ENCODE results near the gene CLN6.
"Not testable (repeated sequence)": the region's sequence is repeated elsewhere in the genome, so short reads cannot be mapped to it uniquely, and the experiment has no call there.

Gene CLN6

GRCh38 chr15:68206711-68207151 is 22.8 kb downstream of the CLN6 start:
- DNase-seq = no peak

- no peak for DNase-seq
These were observed 23.5 kb downstream of the CLN6 start for GRCh38 chr15:68205954-68206539.

- DNase-seq = no peak
These were observed 24.0 kb downstream of the CLN6 start for GRCh38 chr15:68205558-68205944.

DNA sequence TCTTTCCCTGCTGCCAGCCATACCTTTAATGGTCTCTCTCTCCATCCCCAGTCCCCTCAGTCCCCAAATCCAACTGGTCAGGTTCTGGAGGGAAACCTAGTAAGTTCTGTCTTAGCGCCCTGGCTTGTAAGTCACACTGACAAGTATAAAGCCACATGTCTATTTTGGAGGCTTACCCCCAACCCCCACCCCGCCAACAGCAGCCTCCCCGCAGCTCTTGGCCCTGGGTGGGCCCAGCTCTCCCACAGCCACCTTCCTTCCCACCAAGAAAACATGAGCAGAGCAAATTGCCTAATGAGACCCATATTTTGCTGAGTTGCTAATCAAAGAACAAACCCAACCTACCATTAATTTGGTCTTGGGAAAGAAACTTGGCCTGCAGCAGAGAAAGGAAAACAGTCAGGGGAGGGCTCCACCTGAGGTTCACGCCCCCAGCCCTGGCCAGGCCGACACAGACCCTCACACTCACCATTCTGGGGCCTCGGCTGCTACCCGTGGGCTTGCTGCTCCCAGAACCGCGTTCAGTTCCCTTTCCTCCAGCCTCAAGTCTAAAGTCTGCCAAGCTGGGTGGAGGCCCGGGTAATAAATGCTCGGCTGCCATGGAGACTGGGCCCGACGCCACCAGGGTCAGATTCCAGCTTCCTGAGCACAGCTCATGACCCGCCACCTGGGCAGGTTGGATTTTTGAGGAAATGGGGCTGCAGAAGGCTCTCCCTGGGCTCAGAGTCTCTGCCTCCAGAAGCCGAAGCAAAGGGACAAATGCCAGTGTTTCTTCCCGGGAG is 24.6 kb downstream of the CLN6 start, which contains the start of gene CALML4:
Gene CALML4 (minus strand): TSS at position 557 of the 782 bp plus-strand sequence. CDS start 85 bp downstream, at position 472.
- DNase-seq = peak; percentile 33

GRCh38 chr15:68204361-68204760 is 25.2 kb downstream of the CLN6 start:
- no peak for DNase-seq

- no peak for DNase-seq
These were observed 25.6 kb downstream of the CLN6 start for GRCh38 chr15:68203956-68204355.

- no peak for DNase-seq
These were observed 26.0 kb downstream of the CLN6 start for GRCh38 chr15:68203486-68203885.

DNA sequence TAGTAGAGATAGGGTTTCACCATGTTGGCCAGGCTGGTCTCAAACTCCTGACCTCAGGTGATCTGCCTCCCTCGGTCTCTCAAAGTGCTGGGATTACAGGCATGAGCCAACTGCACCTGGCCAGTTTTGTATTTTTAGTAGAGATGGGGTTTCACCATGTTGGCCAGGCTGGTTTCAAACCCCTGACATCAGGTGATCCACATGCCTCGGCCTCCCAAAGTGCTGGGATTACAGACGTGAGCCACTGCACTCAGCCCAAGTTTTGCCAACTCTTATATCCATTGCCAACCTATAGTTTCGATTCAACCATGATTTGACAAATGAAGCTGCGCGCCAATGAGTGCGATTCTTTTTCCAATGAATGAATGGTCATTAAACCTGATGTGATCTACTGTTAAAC is 26.5 kb downstream of the CLN6 start:
- DNase-seq = not testable (repeated sequence)

DNA sequence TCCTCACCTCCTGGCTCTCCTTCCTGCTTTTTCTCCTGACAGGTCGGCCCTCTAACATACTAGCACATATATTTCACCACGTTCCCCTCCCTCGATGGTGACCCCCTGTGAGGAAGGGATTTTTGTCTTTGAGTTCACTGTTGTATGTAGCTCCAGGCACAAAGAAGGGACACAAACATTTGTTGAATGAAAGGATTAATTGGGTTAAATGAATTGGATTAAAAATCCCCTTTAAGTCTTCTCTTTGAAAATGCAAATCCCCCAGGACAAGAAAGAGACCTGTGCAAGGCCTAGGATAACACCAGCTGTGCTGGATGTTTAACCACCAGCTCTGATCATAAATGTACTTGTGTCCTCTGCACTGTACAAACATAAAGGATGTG is 27.7 kb downstream of the CLN6 start:
- no peak for DNase-seq

DNA sequence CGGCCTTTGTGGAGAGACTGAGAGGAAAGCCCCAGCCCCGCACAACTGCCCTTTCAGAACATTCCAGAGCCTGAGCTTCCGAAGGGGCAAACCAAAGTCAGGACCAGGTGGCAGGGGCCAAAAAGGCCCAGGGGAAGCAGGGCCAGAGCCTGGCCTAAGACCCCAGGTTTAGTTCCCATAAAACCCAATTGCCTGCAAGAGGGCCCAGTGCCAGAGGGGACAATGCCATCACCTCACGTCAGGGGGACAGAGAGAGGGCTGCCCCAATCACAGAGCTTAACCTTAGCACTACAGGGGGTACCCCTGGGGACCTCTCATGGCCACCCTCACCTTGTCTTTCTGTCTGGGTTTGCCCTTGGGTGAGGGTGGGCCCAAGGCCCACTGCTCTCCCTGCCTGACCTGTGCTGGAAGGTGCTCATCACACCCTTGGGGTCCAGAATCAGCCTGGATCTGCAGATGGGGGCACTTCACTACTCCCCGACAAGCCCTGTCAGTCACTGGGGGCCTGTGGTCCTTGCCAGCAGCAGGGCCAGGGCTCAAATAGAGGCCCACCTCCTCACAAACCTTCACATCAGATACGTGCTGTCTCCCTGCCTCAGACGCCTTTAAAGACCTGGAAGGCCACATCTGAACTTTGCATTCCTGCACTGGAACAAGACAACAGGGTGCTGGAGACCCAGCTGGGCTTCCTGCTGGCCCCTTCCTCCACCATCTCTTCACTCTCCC is 28.2 kb downstream of the CLN6 start:
- no peak for DNase-seq

DNA sequence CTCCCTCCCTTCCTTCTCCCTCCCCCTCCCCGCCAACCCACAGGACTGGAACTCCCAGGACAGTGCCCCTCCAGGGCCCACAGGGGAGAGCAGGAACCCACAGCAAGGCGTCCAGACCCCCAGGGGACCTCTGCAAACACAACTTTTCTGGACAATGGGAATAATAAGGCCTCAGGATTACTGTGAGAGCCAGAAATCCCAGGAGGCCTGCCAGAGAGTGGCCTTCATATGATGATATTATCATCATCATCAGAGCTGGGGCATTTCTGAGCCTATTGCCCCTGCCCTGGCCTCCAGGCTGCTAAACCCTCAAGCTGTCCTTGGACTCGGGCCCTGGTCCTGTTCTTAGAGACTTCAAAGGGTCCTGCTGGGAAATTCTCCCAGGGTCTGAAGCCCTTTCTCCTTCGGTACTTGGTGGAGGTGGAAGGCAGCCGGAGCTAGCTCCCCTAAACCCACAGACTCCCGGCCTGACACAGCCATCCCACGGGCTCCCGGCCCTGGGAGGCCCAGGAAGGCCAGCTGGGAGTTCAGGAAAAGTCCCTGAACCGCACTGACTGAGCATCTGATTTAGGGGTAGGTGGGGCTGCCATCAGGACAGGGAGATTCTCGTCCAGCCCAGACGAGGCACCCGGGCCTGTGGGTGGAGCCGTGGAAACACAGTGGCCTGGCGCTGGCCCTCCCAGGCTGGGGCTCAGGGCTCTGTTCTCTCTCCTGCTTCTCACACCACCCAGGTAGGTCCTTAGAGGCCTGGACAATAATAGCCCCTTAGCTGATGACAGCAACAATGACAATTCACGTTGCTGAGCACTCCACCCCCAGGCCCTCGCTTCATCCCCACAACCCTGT is 29.3 kb downstream of the CLN6 start:
- no peak for DNase-seq

DNA sequence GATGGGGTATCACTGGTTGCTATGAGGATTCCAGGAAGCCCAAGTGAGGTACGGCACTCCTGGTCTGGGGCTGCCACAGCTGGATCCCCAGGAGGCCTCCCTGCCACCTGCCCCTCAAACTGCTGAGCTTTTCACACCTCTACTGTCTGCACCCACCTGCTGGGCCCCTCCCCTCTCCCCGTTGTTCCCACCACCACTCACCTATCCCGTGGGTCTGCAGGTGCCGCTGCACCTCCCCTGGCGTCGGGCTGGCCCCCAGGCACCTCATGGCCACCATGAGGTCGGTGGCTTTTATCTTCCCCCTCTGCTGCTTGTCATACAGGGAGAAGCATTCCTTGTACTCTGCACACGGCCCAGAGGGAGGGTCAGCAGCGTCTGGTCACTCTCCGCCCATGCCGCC is 30.2 kb downstream of the CLN6 start:
- no peak for DNase-seq

GRCh38 chr15:68197661-68198437 is 31.7 kb downstream of the CLN6 start:
- DNase-seq = no peak

DNA sequence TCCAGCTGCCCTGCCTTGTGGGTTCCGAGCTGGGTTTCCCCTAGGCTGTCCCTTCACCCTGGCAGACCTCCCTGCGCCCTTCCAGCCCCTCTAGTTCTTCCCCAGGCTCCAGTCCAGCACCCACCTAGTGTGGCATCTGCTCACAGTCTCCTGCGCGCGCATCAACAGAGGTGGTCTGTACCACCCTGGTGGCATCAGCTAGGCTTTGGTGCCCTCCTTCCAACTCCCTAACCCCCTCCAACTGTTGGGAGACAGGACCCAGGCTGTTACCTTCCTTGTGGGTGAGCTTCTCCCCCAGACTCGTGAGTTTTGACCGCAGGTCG is 32.4 kb downstream of the CLN6 start:
- DNase-seq = no peak

DNA sequence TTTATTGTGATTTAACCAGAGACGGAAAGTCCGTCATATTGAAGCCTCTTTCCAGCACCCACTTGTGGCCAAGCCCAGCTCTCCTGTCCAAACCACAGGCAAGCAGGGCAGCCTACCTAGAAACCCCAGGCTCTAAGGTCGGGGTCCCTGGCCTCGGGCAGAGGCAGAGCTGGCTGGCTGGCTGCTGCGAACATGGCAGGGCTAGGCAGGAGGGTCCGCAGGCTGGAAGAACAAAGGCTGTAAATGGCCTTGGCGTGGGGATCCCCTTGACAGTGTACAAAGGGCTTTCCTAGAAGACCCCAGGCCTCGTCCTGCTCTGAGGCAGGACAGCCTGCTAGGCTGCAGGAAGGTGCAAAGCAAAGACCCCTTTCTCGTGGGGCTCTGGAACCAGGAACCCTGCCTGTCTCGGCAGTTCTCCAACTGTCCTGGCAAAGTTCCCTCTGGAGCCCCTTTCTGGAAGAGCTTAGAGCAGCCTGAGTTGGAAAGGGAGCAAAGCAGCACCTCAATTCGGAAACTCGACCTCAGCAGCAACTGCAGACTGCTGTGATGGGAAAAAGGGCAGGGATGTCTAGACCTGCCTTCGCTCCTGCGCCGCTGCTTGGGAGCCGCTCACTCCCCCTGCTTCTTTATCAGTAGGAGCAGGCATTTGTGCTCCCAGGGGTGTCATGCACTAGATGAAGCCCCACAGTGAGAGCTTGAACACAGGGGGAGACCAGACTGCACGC is 32.9 kb downstream of the CLN6 start:
- no peak for DNase-seq

DNA sequence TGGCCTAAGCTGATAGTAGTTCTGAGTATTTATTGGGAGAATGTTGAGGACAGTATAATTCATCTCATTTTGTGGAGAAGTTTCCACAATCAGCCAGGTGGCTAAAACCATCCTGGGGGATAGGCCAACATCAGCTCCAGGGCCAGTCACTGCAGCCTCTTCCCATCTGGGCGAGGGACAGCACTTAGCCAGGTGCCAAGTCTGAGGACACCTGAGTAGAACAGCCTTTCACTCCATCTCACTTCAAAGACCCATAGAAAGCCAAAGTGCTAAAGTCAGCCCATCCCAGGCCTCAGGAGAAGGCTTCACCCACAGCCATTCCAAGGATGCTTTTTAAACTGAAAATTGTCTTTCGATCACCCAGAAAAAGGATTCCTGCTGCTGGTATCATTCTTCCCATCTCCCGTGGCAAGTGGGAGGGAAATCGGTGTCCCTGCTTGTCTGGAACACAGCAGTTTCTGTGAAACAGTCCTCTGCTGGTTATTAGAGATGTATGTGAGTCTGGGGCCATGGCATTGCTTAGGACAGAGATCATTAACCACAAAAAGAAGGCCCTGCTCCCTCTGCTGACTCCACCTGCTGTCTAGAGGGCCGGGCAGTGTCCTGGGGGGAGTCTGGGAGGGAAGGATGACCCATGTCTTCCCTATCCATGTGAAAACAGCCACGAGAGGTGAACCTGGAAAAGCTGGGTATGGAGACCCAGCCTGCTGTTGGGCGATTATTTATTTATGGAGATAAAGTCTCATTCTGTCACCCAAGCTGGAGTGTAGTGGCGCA is 34.0 kb downstream of the CLN6 start:
- no peak for DNase-seq

DNA sequence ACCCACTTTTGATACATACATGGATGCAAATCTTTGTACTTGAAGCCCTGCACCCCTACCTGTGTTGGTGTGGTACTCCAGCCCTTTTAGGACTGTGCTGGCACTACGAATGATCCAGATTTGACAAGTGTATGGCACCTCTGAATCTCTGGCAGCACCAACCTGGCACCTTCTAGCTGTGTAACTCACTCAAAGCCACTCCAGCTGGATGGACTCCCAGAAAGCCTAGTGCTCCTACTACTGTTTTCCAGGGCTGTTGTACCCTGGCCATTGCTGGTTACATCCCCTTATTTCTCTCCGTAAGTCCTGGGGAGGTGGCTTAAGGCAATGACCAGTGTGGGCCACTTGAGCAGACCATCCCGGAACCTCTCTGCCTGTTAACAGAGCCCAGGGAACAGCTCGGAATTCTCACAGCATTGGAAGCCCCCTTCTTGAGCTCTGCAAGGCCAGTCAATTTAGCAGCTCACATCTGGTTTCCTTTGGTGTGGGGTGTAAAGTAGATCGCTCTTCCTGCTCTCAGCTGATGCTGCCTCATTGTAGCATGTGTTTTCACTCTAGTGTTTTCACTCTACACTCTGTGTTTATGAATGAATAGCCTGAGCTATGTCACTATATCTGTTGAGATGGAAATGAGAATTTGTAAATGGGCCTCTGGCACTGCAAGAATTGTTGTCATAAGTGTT is 36.6 kb downstream of the CLN6 start:
- no peak for DNase-seq

DNA sequence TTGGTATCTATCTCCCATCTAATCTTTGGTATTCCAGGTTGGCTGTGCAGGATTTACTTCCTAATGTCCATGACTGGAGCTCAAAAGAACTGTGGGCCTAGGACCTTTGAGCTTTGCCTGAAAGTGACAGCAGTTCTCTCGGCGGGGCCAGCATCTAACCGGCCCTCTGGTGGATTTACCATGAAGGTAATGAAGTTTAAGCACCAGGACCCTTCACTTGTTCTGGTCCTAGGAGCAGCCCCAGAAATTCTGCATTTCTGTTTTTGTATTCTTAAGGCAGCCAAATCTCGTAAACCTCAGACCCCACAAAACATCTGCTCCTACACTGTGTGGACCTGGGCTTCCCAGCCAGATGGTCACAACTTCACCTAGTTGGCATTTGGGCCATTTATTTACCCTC is 37.4 kb downstream of the CLN6 start:
- DNase-seq = no peak

DNA sequence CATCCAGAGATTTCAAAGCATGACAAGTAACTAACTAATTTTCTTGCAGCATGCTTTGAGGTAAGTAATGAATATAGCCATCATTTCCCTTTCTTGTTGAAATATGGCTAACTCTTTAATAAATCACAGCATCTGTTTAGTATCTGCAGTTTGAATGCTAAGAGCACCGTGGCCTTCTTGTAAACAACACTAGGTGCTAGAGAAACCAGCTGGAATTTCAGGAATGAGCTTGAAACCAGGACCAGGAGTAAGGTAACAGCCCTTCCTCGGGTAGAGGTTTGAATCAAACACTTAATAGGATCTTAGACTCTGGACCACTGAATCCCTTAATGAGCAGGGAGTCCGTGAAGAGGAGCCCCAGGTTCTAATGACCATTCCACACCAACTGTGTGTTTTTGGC is 38.0 kb downstream of the CLN6 start:
- no peak for DNase-seq

- DNase-seq = no peak
These were observed 39.5 kb downstream of the CLN6 start for GRCh38 chr15:68190048-68190447.

Measured in fibroblast of skin of abdomen (primary cell).